DOHH2 (cell line): ENCODE results near the gene FNIP2.
"Not testable (repeated sequence)": the region's sequence is repeated elsewhere in the genome, so short reads cannot be mapped to it uniquely, and the experiment has no call there.

Experiments
- H3F3A ChIP-seq: fragments of 200-600 bp; sonication (generic), shearing (Covaris generic); 2 replicates; pipeline ENCODE4 v1.6.0; 2016; ENCODE audit warnings: antibody characterized with exemption, mild to moderate bottlenecking; ENCODE audit not compliant: control insufficient read depth, insufficient read depth
- H3K27ac ChIP-seq: fragments of 200-600 bp; sonication (generic); 2 replicates; pipeline ENCODE4 v1.5.1; 2014; ENCODE audit warnings: low read depth, mild to moderate bottlenecking, low read length, moderate library complexity
- H3K27me3 ChIP-seq: fragments of 200-600 bp; sonication (generic); 2 replicates; pipeline ENCODE4 v1.6.1; 2014; ENCODE audit warnings: mild to moderate bottlenecking, low read length, mixed read lengths; ENCODE audit not compliant: control insufficient read depth
- H3K36me3 ChIP-seq: fragments of 200-600 bp; sonication (generic); 2 replicates; pipeline ENCODE4 v1.6.1; 2014; ENCODE audit warnings: mild to moderate bottlenecking, low read length, moderate library complexity, mixed read lengths; ENCODE audit not compliant: control insufficient read depth
- H3K4me1 ChIP-seq: fragments of 200-600 bp; sonication (generic); 2 replicates; pipeline ENCODE4 v1.6.1; 2014; ENCODE audit warnings: mild to moderate bottlenecking, low read length, mixed read lengths; ENCODE audit not compliant: control insufficient read depth
- H3K4me2 ChIP-seq: fragments of 200-600 bp; sonication (generic); 2 replicates; pipeline ENCODE4 v1.6.0; 2014; ENCODE audit warnings: mild to moderate bottlenecking, low read length, moderate library complexity
- H3K4me3 ChIP-seq: fragments of 200-600 bp; sonication (generic); 2 replicates; pipeline ENCODE4 v1.5.1; 2014; ENCODE audit warnings: mild to moderate bottlenecking, low read length, mixed read lengths
- H3K79me2 ChIP-seq: fragments of 200-600 bp; sonication (generic); 2 replicates; pipeline ENCODE4 v1.6.1; 2014; ENCODE audit warnings: mild to moderate bottlenecking, low read length, mixed read lengths; ENCODE audit not compliant: control insufficient read depth
- H3K9me2 ChIP-seq: fragments of 200-600 bp; sonication (generic); replicated peaks from 2 replicates; pipeline ENCODE4 v1.6.1; 2014; ENCODE audit warnings: mild to moderate bottlenecking, low read length, mixed read lengths; ENCODE audit not compliant: control insufficient read depth
- H3K9me3 ChIP-seq: fragments of 200-600 bp; sonication (generic); 2 replicates; pipeline ENCODE4 v1.6.1; 2014; ENCODE audit warnings: antibody characterized with exemption, low read length, mixed read lengths; ENCODE audit not compliant: control insufficient read depth, insufficient read depth
- H4K20me1 ChIP-seq: fragments of 200-600 bp; sonication (generic); 2 replicates; pipeline ENCODE4 v1.6.0; 2014; ENCODE audit warnings: low read depth, mild to moderate bottlenecking, antibody characterized with exemption, low read length, moderate library complexity; ENCODE audit not compliant: control insufficient read depth, insufficient read depth
- CTCF ChIP-seq: fragments of 200-600 bp; sonication (generic); IDR thresholded peaks from one replicate; pipeline ENCODE4 v1.5.1; 2014; ENCODE audit warnings: antibody characterized with exemption, mild to moderate bottlenecking, low read depth, low read length; ENCODE audit not compliant: poor library complexity, severe bottlenecking
- EZH2phosphoT487 ChIP-seq: fragments of 200-600 bp; sonication (generic); IDR thresholded peaks from 2 replicates; pipeline ENCODE4 v1.6.1; 2017; ENCODE audit warnings: borderline replicate concordance, mild to moderate bottlenecking, antibody characterized with exemption, low read length, moderate library complexity, mixed read lengths

The FNIP2 gene

DNA sequence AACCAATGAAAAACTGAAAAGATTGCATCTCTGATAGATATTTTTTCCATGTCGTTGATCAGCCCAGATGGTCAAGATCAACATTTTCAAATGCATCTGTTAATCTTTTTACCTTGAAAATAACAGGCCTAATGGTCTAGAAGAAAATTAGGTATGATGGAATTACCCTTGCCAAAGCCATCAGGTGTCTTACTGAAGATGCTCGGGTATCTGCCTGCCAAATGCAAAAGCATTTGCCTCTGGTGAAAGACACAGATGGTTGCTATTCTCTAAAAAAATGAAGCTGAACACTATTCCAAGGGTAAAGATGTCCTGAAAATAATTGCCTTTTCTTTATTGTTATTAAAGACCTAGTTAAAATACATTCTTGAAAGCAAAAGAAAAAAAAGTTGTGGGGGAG lies 126.0 kb downstream of the FNIP2 start:
- Histone ChIP-seq H3K79me2 (no peaks in the 10 kb centered on the region), H3K4me1 (no peaks in the 10 kb centered on the region), H3K27ac (no peak overlapping the region), H3K4me3 (no peak overlapping the region), H3F3A (no peaks in the 10 kb centered on the region), H3K9me2 (no peaks in the 10 kb centered on the region), H3K4me2 (no peak overlapping the region), H3K9me3 (no peaks in the 10 kb centered on the region), H3K27me3 (no peaks in the 10 kb centered on the region), H3K36me3 (no peaks in the 10 kb centered on the region), H4K20me1 (no peaks in the 10 kb centered on the region)
- TF ChIP-seq CTCF (no peak), EZH2phosphoT487 (no peak)

DNA sequence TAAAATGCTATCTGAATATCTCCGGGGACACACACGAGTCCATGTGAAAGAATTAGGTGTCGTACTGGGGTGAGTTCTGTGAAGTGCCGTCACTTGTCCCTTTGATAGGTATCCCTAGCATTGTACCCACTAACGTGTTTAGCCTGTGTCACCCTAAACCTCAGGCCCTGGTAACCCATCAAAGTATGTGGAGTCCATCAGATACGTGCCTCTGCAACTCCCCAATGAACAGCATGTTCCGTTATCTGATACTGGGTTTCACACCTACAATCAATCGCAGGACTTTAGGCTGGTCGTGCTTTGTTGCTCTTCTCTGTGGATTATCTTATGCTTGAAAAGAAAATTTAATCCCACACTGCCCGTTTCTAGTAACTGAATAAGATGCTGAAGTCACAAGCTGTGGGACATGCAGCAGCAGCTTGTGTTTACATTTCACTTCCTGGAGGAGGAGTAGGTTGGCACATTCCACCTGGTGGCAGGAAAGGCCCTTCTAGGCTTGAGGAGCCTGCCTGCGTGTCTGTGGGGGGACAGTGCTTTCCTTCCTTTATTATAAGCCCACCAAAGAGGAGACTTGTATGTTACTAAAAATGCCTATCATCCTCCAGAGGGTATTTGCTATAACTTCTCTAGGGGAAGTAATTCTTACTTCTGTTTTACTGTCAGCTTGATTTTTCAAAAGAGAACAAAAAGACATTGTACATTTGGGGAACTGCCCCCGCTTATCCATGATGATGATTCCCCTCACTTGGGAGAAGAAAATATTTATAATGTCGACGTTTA lies 127.2 kb downstream of the FNIP2 start:
- no peaks in the 10 kb centered on the region for H3K27me3 ChIP-seq
- no peak overlapping the region for H3K4me2 ChIP-seq
- no peaks in the 10 kb centered on the region for H3K9me2 ChIP-seq
- H4K20me1 ChIP-seq = no peaks in the 10 kb centered on the region
- TF ChIP-seq EZH2phosphoT487 (no peak), CTCF (no peak)
- H3K4me3 ChIP-seq = no peak overlapping the region
- H3K36me3 ChIP-seq = no peaks in the 10 kb centered on the region
- H3F3A ChIP-seq = no peaks in the 10 kb centered on the region
- no peaks in the 10 kb centered on the region for H3K79me2 ChIP-seq
- no peaks in the 10 kb centered on the region for H3K4me1 ChIP-seq
- H3K9me3 ChIP-seq = no peaks in the 10 kb centered on the region
- H3K27ac ChIP-seq = no peak overlapping the region

- H3K9me3 ChIP-seq, H3K4me3 ChIP-seq, H3K4me2 ChIP-seq, H3K27me3 ChIP-seq, H3K27ac ChIP-seq, H3K79me2 ChIP-seq, H4K20me1 ChIP-seq, H3K4me1 ChIP-seq, H3K36me3 ChIP-seq, H3K9me2 ChIP-seq, H3F3A ChIP-seq: not testable (repeated sequence)
Observed at GRCh38 chr4:158896577-158897238, 127.9 kb downstream of the FNIP2 start.

DNA sequence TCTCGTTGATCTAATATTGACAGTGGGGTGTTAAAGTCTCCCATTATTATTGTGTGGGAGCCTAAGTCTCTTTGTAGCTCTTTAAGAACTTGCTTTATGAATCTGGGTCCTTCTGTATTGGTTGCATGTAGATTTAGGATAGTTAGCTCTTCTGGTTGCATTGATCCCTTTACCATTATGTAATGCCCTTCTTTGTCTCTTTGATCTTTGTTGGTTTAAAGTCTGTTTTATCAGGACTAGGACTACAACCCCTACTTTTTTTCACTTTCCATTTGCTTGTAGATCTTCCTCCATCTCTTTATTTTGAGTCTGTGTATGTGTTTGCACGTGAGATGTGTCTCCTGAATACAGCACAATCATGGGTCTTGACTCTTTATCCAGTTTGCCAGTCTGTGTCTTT lies 131.6 kb downstream of the FNIP2 start:
- not testable (repeated sequence) for H3K27me3 ChIP-seq, H3K4me1 ChIP-seq, H3K27ac ChIP-seq, H3K36me3 ChIP-seq, H3K79me2 ChIP-seq, H3K9me3 ChIP-seq, H3K9me2 ChIP-seq, H3K4me2 ChIP-seq, H3F3A ChIP-seq, H4K20me1 ChIP-seq, H3K4me3 ChIP-seq

GRCh38 chr4:158902280-158903078 lies 133.7 kb downstream of the FNIP2 start:
- H3K27ac ChIP-seq, H3K36me3 ChIP-seq, H4K20me1 ChIP-seq, H3K27me3 ChIP-seq, H3K9me2 ChIP-seq, H3F3A ChIP-seq, H3K4me2 ChIP-seq, H3K79me2 ChIP-seq, H3K4me3 ChIP-seq, H3K9me3 ChIP-seq: not testable (repeated sequence)
- peaks cover 28% of the 10 kb centered on the region for H3K4me1 ChIP-seq
